NAMALWA (cell line): ENCODE results near the gene UNC13C.

ENCODE experiments used
- DNase-seq: peaks from one replicate; pipeline ENCODE4 v3.0.0-alpha.2; 2015; ENCODE audit warnings: low spot score

The UNC13C gene

GRCh38 chr15:54660356-54660755 lies 682.1 kb downstream of the UNC13C start:
- no peak for DNase-seq

DNA sequence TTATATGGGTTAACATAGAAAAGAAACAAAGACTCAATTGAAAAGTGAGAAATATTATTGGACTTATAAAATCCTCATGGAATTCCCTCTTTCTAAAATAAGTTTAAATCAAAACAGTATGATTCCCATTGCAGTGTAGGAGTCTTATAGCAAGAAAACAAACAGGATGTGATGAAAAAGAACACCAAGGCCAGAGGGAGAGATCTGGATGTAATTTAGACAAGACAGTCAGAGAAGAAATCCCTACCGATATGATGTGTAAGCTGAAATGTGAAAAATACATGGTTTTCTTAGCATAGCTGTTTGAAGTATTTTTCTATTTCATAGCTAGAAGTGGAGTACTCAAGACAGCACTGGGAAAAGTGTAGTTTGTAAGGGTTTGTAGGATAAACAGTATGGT lies 697.0 kb downstream of the UNC13C start:
- DNase-seq = no peak

DNA sequence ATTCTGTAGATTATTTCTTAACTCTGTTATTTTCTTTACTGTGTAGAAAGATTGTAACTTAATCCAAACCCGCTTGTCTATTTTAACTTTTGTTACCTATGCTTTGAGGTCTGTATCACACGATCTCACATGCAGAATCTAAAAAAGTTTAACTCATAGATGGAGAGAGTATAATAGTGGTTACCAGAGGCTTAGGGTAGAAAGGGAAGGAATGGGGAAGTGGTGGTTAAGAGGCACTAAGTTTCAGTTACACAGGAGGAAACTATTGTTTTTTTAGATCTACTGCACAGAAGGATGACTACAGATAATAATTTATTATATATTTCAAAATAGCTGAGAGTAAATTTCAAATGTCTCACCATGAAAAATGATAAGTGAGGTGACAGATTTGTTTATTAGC lies 703.3 kb downstream of the UNC13C start:
- DNase-seq = no peak
